Stimulated activated CD8-positive, alpha-beta memory T cell treated with anti-CD3 and anti-CD28 coated beads, Interleukin-15, amount 100 ng/mL, for 4 hours (primary cell): ENCODE results near the gene FNDC8.
"Not testable (repeated sequence)": the region's sequence is repeated elsewhere in the genome, so short reads cannot be mapped to it uniquely, and the experiment has no call there.

Experiments
- DNase-seq, 2 donors: peaks; one replicate each; pipeline ENCODE4 v3.0.0-alpha.2; 2020; ENCODE audit warnings: low read depth in 2 of 2

The FNDC8 gene

DNA sequence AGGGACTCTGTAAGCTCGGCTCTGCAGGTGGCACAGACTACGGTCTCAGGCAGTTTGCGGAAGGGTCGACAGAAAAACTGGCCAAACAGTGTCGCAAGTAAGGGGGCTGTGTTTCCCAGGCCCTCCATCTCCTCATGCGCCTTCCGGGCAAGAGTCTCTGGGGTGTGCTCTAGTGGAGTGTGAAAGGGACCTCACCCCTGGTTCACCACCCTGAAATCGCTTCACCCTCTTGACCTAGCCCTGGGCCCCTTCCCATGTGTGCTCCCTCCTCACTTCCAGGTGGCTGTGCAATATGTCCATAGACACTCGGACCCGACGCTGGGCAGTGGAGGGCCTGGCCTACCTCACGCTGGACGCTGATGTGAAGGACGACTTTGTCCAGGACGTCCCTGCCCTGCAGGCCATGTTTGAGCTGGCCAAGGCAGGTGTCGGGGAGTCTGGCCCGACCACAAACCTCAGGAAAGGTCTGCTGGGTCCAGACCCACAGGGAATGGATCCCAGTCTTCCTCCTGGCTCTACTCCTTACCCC is 48.5 kb downstream of the FNDC8 start:
- no peak for DNase-seq

DNA sequence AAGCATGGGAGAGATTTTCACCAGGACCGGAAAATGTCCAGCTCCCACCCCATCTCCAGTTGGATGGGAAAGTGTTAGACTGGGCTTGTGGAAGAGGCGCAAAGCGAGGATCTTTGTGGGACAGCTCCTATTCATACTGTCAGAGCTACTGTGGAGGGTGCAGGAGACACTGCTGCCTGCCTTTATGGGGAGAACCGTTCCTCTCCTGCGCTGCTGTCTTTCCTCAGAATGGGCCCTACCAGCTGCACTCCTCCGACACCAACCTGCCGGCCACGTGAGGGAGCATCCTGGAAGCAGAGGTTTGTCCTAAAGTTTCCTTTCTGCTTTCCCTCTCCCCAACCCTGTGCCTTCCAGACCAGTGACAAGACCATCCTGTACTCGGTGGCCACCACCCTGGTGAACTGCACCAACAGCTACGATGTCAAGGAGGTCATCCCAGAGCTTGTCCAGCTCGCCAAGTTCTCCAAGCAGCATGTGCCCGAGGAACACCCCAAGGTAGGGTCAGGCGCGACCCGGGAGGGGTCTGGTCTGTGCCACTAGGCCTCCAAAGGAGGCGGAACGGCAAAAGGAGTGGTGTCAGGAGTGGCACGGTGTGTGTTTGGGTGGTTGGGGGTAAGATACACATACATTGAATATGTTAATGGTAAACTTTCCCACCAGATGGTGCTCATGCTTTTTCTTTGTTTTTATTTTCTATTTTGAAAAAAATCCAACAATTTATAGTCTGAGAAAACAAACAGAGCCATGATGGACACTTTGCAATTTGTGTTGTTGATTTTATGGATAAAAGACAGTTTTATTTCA is 49.8 kb downstream of the FNDC8 start:
- DNase-seq: no peak

DNA sequence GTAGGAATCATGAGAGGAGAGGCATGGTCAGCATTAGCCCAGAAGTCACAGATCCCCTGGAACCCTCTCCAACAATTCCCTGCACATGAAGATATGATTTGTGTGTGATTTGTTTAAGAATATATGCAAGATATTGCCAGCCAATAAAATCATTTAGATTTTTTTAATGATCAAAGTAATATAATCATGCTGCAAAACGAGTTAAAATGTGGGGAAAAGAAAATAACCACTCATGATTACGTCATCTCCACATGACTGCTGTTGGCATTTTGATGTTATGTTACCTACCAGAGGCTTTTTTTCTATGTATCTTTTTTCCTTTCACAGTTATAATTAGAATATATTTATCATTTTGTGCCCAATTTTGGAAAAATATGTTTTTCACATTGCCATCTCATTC is 50.4 kb downstream of the FNDC8 start:
- DNase-seq: no peak

GRCh38 chr17:35172321-35172720 is 50.9 kb downstream of the FNDC8 start:
- not testable (repeated sequence) for DNase-seq

DNA sequence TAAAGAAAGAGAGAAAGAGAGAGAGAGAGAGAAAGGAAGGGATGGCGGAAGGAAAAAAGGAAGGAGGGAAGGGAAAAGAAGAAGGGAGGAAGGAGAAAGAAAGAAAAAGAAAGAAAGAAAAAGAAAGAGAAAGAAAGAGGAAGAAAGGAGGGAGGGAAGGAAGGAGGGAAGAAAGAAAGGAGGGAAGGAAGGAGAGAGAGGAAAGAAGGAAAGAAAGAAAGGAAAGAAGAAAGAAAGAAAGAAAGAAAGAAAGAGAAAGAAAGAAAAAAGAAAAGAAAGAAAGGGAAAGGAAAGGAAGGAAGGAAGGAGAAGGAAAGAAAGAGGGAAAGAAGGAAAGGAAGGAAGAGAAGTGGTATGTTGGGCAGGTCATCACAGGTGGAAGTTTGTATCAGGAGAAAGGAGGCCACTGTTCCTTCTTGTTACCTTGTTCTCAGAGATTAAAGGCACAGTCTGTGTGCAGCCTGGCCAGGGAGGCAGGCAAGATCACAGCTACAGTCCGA is 53.5 kb downstream of the FNDC8 start:
- no peak for DNase-seq

DNA sequence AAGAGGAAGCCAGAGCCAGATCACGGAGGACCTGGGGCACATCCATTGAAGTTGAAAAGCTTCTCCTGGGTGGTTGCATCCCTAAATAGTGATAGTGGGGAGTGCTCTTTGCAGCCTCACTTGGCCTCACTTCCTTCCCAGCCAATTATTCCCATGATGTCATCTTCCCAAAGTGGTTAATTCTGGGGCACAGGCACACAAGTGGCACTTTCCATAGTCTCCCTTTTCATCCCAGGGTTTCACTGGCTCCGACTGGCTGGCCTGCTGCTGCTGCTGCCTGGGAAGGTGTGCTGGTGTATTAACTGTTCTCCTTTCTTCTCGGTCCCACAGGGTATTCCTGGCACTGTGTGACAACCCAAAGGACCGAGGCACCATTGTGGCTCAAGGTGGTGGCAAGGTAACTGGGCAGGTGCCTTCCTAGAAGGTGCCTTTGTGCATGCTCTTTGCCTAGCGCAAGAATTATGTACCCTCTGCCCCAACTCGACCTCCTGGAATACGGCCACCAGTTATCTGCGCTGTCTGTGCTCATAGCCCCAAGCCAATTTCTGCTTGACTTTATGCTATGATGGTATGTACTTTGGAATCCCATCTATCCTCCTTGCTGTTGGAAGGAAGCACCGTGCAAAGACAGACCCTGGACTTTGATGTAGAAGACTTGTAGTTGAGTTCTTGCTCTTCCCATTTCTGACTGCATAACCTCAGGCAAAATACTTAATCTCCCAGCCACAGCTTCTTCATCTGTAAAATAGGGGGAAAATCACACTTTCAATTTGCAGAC is 54.4 kb downstream of the FNDC8 start:
- no peak for DNase-seq

DNA sequence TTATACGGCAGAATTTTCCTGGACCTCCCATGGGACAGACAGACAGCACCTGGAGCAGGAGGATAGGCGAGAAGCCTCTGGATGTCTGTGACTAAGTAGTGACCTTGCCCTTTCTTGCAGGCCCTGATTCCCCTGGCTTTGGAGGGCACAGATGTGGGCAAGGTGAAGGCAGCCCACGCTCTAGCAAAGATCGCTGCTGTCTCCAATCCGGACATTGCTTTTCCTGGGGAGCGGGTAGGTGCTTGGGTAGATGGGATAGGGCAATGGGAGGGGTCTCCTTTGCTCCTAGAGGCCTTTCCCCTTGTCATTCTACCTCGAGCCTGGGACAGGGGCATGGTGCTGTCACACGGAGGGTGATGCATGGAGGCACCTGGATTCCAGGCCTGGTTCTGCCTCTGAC is 55.5 kb downstream of the FNDC8 start:
- no peak for DNase-seq

DNA sequence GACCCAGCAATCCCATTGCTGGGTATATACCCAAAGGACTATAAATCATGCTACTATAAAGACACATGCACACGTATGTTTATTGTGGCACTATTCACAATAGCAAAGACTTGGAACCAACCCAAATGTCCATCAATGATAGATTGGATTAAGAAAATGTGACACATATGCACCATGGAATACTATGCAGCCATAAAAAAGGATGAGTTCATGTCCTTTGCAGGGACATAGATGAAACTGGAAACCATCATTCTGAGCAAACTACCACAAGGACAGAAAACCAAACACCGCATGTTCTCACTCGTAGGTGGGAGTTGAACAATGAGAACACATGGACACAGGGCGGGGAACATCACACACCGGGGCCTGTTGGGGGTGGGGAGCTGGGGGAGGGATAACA is 58.0 kb downstream of the FNDC8 start:
- DNase-seq: not testable (repeated sequence)
